DOHH2 (cell line): ENCODE results near the gene EPHB2.

Experiments
- CTCF ChIP-seq: fragments of 200-600 bp; sonication (generic); IDR thresholded peaks from one replicate; pipeline ENCODE4 v1.5.1; 2014; ENCODE audit warnings: antibody characterized with exemption, mild to moderate bottlenecking, low read depth, low read length; ENCODE audit not compliant: poor library complexity, severe bottlenecking
- EZH2phosphoT487 ChIP-seq: fragments of 200-600 bp; sonication (generic); IDR thresholded peaks from 2 replicates; pipeline ENCODE4 v1.6.1; 2017; ENCODE audit warnings: borderline replicate concordance, mild to moderate bottlenecking, antibody characterized with exemption, low read length, moderate library complexity, mixed read lengths

GRCh38 chr1:22763487-22764200 is 53.0 kb downstream of the EPHB2 start:
- TF ChIP-seq CTCF (no peak), EZH2phosphoT487 (no peak)
